H54 (cell line): ENCODE measurements around the gene IBTK.
"Not testable (repeated sequence)": the region's sequence is repeated elsewhere in the genome, so short reads cannot be mapped to it uniquely, and the experiment has no call there.

Experiments
- DNase-seq: peaks from one replicate; pipeline ENCODE4 v3.0.0; 2011; ENCODE audit warnings: low spot score, mixed read lengths; ENCODE audit not compliant: insufficient read length
- FAIRE-seq: peaks from 3 replicates; lab custom pipeline; 2011; peaks lifted over from hg19 to GRCh38; lab: Jason Lieb, UNC
- POLR2A ChIP-seq: IDR thresholded peaks from 2 replicates; pipeline ENCODE4 v1.6.1; 2011; ENCODE audit warnings: low read depth, mild to moderate bottlenecking, low read length

IBTK gene

GRCh38 chr6:82257088-82257774 lies 9.7 kb upstream of the IBTK start:
- no peak for FAIRE-seq
- no peak for TF ChIP-seq POLR2A
- no peak for DNase-seq

GRCh38 chr6:82254722-82255121 lies 7.2 kb upstream of the IBTK start:
- not testable (repeated sequence) for DNase-seq

GRCh38 chr6:82251942-82252341 lies 4.4 kb upstream of the IBTK start:
- no peak for DNase-seq
- TF ChIP-seq POLR2A: no peak
- FAIRE-seq: no peak

More at GRCh38 chr6:82254722-82255121, 7.2 kb upstream of the IBTK start:
- FAIRE-seq: not testable (repeated sequence)

- TF ChIP-seq POLR2A: no peak
- FAIRE-seq (no peak), DNase-seq (no peak)
These were observed 2.1 kb upstream of the IBTK start for GRCh38 chr6:82249381-82250253.

GRCh38 chr6:82248273-82248735 lies 760 bp upstream of the IBTK start:
- no peak for TF ChIP-seq POLR2A
- peak; percentile 24 for DNase-seq

GRCh38 chr6:82246802-82247504 lies 591 bp downstream of the IBTK start:
- DNase-seq (peak; percentile 30), FAIRE-seq (peak; percentile 30)
- TF ChIP-seq POLR2A: no peak; the same call in 1 of the 2 replicates

More at GRCh38 chr6:82248273-82248735, 760 bp upstream of the IBTK start:
- FAIRE-seq: peak; percentile 78

GRCh38 chr6:82246370-82246769 lies 1.2 kb downstream of the IBTK start:
- no peak for TF ChIP-seq POLR2A
- FAIRE-seq (no peak), DNase-seq (no peak)

GRCh38 chr6:82245376-82245775 lies 2.2 kb downstream of the IBTK start:
- FAIRE-seq: no peak
- DNase-seq: no peak
- TF ChIP-seq POLR2A: no peak

- no peak for FAIRE-seq
These were observed 3.7 kb downstream of the IBTK start for GRCh38 chr6:82243884-82244283.

GRCh38 chr6:82240186-82240585 lies 7.4 kb downstream of the IBTK start:
- DNase-seq (no peak), FAIRE-seq (no peak)
- no peak for TF ChIP-seq POLR2A

More at GRCh38 chr6:82243884-82244283, 3.7 kb downstream of the IBTK start:
- DNase-seq: no peak
- no peak for TF ChIP-seq POLR2A

- TF ChIP-seq POLR2A: no peak
- FAIRE-seq (no peak), DNase-seq (no peak)
These were observed 7.9 kb downstream of the IBTK start for GRCh38 chr6:82239597-82239996.

GRCh38 chr6:82237013-82237412 lies 10.5 kb downstream of the IBTK start:
- no peak for TF ChIP-seq POLR2A
- DNase-seq (no peak), FAIRE-seq (no peak)

- FAIRE-seq: no peak
- no peak for DNase-seq
- TF ChIP-seq POLR2A: no peak
These were observed 19.8 kb downstream of the IBTK start for GRCh38 chr6:82227770-82228169.

- no peak for FAIRE-seq
- TF ChIP-seq POLR2A: no peak
These were observed 27.4 kb downstream of the IBTK start for GRCh38 chr6:82220167-82220566.

More at GRCh38 chr6:82220167-82220566, 27.4 kb downstream of the IBTK start:
- no peak for DNase-seq
